ENCODE results near the gene LMNA. TPM values are rescaled to one million over a fixed set of nuclear protein-coding genes. Genes with fewer than 3 reads are reported as not detected.
"Not testable (repeated sequence)": the region's sequence is repeated elsewhere in the genome, so short reads cannot be mapped to it uniquely, and the experiment has no call there.

Gene LMNA
- total RNA-seq, 1 donor from 2014 or later: 92.7 TPM

DNA sequence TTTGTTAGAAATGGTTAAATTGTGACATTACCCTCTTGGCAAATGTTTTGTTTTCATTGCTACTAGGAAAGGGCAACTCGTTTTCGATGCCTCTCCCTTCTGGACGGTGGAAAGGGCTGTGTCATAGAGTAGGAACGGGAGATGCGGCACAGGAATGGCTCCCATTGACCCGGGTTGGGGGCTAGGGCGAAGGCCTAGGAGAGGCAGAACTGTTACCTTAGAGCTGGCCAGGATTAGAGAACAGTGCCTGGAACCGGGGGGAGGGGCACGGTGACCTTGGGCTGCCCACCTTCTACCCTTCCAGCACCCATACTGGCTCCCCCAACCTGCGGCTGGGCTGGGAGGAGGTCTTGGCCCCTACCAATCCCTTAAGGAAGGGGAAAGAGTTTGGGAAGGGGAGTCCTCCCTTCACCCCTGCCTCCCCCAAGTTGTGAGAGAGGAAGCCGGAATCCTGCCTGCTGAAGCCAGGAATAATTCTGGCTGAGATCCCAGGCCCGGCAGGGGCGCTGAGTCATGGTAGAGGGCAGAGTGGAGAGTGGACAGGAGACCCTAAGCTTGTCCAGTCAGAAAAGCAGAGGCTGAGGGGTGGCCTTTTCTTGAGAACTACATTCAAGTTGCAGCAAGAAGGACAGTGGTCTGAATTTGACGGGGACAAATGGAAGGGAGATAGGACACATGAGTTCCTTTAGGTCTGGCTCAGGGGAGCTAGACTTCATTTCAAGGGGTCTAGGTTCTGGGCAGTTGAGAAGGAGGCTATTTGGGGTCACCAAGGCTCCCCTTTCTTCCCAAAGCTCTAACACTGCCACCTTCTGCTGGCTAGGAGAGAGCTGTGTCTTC lies 8.2 kb downstream of the LMNA start:
- TF ChIP-seq, protein P1, sequence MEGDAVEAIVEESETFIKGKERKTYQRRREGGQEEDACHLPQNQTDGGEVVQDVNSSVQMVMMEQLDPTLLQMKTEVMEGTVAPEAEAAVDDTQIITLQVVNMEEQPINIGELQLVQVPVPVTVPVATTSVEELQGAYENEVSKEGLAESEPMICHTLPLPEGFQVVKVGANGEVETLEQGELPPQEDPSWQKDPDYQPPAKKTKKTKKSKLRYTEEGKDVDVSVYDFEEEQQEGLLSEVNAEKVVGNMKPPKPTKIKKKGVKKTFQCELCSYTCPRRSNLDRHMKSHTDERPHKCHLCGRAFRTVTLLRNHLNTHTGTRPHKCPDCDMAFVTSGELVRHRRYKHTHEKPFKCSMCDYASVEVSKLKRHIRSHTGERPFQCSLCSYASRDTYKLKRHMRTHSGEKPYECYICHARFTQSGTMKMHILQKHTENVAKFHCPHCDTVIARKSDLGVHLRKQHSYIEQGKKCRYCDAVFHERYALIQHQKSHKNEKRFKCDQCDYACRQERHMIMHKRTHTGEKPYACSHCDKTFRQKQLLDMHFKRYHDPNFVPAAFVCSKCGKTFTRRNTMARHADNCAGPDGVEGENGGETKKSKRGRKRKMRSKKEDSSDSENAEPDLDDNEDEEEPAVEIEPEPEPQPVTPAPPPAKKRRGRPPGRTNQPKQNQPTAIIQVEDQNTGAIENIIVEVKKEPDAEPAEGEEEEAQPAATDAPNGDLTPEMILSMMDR (IDR thresholded peaks at IDR 0.05; ENCODE audit: unreplicated experiment): no peak
- Mint-ChIP-seq H3K36me3 (ENCODE audit: insufficient read depth) (peaks cover 9% of the 10 kb centered on the region), H3K27ac (peak overlapping the region; percentile 94), H3K4me3 (ENCODE audit: low read depth) (no peak overlapping the region), H3K4me1 (ENCODE audit: low read depth) (peaks cover 24% of the 10 kb centered on the region), H3K9me3 (ENCODE audit: low read depth) (no peaks in the 10 kb centered on the region), H3K27me3 (no peaks in the 10 kb centered on the region)
- no peak for DNase-seq (ENCODE audit: low spot score, unreplicated experiment)

DNA sequence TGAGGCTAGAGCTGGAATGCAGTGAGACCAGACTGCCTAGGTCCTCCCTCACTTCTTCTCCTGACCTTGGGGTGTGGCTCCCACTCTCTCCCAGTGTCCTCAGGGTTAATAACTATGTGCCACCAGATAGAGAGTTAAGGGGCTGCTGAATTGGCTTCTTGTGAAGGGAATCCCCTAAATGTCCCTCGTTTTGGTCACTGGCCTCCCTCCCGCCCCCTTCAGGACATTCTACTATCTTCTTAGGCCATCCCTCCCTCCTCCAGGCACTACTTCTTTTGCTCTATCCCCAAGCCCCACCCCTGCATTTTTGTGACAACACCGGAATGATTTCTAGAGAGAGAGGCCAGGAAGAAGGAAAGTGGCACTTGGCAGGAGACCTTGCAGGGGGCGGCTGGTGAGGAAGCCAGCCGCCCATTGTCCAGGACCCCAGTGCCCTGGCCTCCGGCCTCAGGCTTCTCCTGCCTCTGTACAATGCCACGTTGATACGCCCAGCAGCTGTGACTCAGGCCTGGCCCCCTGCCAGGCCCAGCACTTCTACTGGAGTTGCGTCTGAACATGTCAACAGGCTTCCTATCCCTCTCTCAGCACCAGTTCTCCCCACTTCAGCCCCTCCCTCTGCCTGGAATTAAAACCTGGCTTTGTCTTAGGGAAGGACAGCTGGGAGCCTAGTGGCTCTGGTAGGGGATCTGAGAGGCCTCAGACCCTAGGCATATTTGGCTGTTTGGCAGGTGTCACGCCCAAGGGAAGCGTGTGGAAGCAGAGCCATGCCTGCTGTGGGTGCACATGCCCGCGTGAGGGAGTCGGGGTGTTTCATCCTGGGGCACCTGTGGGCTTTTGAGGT lies 9.1 kb downstream of the LMNA start:
- H3K36me3 Mint-ChIP-seq (ENCODE audit: insufficient read depth): peaks cover 6% of the 10 kb centered on the region
- H3K27me3 Mint-ChIP-seq: no peaks in the 10 kb centered on the region
- peak overlapping the region; percentile 94 for H3K27ac Mint-ChIP-seq
- H3K9me3 Mint-ChIP-seq (ENCODE audit: low read depth): no peaks in the 10 kb centered on the region
- peaks cover 19% of the 10 kb centered on the region for H3K4me1 Mint-ChIP-seq (ENCODE audit: low read depth)
- TF ChIP-seq, protein P1 (IDR thresholded peaks at IDR 0.05; ENCODE audit: unreplicated experiment): no peak
- no peak overlapping the region for H3K4me3 Mint-ChIP-seq (ENCODE audit: low read depth)
- no peak for DNase-seq (ENCODE audit: low spot score, unreplicated experiment)

DNA sequence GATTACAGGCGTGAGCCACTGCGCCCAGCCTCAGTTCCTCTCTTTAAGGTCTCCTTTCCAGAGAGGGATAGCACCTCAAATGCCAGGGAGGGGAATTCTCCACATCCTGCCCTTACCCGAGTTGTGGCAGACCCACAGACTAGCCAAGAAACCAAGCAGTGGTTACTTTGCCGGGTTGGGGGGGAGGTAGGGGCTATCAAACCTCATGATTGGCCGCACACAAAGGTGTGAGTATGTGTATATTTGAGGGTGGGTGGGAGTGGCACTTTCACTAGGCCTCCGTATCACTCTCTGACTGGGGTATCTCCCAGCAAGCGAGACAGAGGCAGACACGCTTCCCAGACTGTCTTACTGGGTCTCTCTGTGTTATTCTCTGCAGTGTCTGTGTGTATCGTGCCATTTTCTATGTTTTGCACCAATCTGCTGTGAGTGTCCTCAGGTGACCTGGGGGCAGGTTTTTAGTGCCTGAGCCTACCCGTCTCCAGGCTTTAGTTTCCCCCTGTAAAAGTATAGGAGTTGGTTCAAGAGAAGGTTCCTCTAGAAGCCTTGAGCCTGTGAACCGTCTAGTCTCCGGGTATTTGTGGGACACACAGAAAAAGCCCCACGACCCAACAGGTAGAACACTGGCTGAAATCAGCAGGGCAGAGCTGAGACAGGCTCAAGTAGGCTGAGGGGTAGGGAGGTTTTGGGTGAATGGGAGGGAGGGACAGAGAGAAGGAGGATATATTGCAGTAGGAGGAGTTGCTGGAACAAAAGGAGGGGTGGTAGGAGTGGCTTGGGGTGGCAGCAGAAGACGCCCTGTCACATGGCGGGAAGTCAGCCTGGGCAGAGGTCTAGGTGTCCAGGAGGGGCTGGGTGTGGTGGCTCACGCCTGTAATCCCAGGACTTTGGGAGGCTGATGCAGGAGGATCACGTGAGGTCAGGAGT lies 10.3 kb downstream of the LMNA start:
- no peak overlapping the region for H3K4me3 Mint-ChIP-seq (ENCODE audit: low read depth)

DNA sequence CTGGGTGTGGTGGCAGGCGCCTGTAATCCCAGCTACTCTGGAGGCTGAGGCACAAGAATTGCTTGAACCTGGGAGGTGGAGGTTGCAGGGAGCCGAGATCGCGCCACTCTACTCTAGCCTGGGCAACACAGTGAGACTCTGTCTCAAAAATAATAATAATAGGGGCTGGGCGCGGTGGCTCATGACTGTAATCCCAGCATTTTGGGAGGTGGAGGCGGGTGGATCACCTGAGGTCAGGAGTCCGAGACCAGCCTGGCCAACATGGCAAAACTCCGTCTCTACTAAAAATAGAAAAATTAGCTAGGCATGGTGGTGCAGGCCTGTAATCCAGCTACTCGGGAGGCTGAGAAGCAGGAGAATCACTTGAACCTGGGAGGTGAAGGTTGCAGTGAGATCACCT lies 11.0 kb downstream of the LMNA start:
- not testable (repeated sequence) for H3K27ac Mint-ChIP-seq; H3K4me3 Mint-ChIP-seq (ENCODE audit: low read depth); H3K36me3 Mint-ChIP-seq (ENCODE audit: insufficient read depth); H3K27me3 Mint-ChIP-seq; H3K9me3 Mint-ChIP-seq (ENCODE audit: low read depth); DNase-seq (ENCODE audit: low spot score, unreplicated experiment)
- H3K4me1 Mint-ChIP-seq (ENCODE audit: low read depth): peaks cover 32% of the 10 kb centered on the region

More for the DNA sequence above, 10.3 kb downstream of the LMNA start:
- H3K27ac Mint-ChIP-seq: peak overlapping the region; percentile 94
- peaks cover 6% of the 10 kb centered on the region for H3K36me3 Mint-ChIP-seq (ENCODE audit: insufficient read depth)
- no peaks in the 10 kb centered on the region for H3K9me3 Mint-ChIP-seq (ENCODE audit: low read depth)
- TF ChIP-seq, protein P1 (IDR thresholded peaks at IDR 0.05; ENCODE audit: unreplicated experiment): no peak
- H3K4me1 Mint-ChIP-seq (ENCODE audit: low read depth): peaks cover 28% of the 10 kb centered on the region
- H3K27me3 Mint-ChIP-seq: no peaks in the 10 kb centered on the region
- no peak for DNase-seq (ENCODE audit: low spot score, unreplicated experiment)

DNA sequence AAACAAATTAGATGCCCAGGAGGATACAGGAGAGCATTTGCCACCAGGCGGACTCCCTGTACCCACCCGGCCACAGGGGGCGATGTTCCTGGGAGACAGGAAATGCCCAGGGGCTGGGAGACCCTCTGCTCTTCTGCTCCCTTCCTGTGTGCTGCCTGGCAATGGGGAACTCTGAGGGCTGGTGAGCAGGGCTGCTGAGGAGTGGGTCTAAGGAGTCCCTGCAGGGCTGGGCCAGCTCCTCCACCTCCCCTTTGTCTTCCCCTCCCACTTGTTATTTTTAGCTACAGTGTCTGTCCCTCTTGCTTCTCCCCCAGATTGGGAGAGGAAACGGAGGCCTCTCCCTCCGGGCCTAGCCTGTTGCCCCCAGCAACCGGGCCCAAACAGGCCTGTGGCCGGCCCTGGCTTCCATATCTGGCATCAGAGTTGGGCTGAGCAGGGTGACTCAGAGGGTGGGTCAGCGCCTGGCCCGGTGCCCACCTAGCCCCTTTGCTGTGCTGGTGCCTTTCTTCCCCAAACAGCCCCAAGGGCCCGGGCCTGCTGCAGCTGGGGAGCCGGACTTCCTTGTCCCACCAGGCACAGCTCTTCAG lies 11.6 kb downstream of the LMNA start:
- H3K4me1 Mint-ChIP-seq (ENCODE audit: low read depth): peaks cover 32% of the 10 kb centered on the region
- no peak overlapping the region for H3K4me3 Mint-ChIP-seq (ENCODE audit: low read depth)
- TF ChIP-seq, protein P1 (IDR thresholded peaks at IDR 0.05; ENCODE audit: unreplicated experiment): peak; percentile 44
- H3K27ac Mint-ChIP-seq: no peak overlapping the region
- H3K36me3 Mint-ChIP-seq (ENCODE audit: insufficient read depth): peaks cover 5% of the 10 kb centered on the region
- no peak for DNase-seq (ENCODE audit: low spot score, unreplicated experiment)
- H3K27me3 Mint-ChIP-seq: no peaks in the 10 kb centered on the region
- H3K9me3 Mint-ChIP-seq (ENCODE audit: low read depth): no peaks in the 10 kb centered on the region
